Measurements from ENCODE around the gene CRISPLD2.

DNA sequence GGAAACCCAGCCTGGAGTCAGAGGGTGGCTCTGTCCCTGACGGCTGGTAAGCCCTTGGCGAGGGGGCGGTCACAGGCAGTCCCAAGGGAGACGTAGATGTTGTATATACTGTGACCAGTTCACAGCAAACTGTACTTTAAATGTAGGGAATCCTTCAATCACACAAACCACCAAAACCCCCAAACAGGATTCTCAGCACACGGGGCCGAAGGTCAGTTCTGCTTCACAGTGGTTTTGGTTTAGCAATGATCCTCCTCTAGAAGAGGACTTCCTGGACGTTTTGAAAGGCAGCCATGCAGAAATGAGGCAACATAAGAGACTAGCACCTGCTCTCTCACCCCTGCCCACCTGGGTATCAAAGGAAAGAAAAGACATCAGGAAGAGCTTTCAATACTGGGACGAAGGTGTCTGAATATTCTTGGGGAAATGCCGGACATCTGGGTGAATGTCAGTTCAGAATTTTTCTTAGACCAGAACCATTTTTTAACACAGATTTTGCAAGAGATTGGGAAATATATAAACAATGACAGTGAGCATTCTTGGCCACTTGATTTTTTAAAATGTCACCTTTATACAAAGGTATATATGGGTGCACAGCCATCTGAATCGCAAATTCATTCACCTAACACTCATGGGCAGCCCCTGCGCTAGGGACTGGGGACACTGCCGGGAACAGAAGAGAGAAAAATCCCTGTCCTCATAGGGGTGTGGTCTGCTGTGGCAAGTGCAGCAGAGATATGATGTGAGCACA is 74.2 kb downstream of the CRISPLD2 start:
- TF ChIP-seq POLR2AphosphoS5 (IDR thresholded peaks at IDR 0.05) (no peak), EZH2 (IDR thresholded peaks at IDR 0.05; ENCODE audit: borderline replicate concordance, insufficient read depth, low read length, poor library complexity, severe bottlenecking) (no peak), SMC3 (conservative IDR thresholded peaks at IDR 0.05; ENCODE audit: poor library complexity) (no peak)
- TF ChIP-seq, protein P1, sequence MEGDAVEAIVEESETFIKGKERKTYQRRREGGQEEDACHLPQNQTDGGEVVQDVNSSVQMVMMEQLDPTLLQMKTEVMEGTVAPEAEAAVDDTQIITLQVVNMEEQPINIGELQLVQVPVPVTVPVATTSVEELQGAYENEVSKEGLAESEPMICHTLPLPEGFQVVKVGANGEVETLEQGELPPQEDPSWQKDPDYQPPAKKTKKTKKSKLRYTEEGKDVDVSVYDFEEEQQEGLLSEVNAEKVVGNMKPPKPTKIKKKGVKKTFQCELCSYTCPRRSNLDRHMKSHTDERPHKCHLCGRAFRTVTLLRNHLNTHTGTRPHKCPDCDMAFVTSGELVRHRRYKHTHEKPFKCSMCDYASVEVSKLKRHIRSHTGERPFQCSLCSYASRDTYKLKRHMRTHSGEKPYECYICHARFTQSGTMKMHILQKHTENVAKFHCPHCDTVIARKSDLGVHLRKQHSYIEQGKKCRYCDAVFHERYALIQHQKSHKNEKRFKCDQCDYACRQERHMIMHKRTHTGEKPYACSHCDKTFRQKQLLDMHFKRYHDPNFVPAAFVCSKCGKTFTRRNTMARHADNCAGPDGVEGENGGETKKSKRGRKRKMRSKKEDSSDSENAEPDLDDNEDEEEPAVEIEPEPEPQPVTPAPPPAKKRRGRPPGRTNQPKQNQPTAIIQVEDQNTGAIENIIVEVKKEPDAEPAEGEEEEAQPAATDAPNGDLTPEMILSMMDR (IDR thresholded peaks at IDR 0.05; ENCODE audit: poor library complexity, severe bottlenecking), result no peak
